NCI-H1105 treated with DMSO at 0.1 percent for 48 hours (cell line): ENCODE data around the gene PARM1.

Experiments used
- DNase-seq: peaks from one replicate; lab custom pipeline; 2025; lab: John Stamatoyannopoulos, UW

The PARM1 gene

DNA sequence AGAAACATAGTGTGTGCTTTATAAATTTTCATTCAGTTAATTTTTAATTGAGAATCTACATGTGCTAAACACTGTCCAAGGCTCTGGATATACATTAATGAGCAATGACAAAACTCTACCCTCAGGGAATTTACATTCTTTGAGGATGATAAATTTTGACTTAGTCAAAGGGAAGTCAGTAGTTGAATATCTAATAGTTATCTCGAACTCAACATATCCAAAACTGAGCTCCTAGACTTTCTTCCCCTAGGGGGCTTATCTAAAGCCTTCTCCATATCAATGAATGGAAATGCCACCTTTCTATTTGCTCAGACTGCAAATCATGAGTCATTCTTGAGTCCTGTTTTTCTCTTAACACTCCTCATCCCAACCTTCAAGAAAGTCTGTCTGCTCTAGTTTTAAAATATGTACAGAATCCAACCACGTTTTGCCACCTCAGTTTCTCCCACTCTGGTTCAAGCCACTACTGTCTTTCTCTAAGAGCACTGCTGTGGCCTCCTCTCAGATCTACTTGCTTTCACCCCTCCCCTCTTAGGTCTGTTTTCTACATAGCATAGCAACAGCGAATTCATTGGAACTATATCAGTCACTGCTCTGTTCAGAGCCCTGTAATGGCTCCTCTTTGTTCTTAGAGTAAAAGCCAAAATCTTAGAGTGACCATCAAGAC lies 9.5 kb downstream of the PARM1 start:
- no peak for DNase-seq

DNA sequence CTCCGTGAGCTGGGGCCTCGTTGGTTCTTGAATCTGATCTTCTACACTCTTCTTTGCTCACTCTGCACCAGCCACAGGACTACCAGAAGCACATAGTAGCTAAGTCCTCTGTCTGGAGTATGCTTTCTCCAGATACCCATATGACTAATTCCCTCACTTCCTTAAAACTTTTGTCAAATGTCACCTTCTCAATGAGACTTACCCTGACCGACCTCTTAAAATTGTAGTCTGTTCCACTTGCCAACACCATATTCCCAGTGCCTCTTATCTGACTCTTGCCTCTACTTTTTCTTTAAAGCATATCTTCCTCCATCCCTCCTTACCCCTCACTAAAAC lies 10.0 kb downstream of the PARM1 start:
- DNase-seq = no peak

DNA sequence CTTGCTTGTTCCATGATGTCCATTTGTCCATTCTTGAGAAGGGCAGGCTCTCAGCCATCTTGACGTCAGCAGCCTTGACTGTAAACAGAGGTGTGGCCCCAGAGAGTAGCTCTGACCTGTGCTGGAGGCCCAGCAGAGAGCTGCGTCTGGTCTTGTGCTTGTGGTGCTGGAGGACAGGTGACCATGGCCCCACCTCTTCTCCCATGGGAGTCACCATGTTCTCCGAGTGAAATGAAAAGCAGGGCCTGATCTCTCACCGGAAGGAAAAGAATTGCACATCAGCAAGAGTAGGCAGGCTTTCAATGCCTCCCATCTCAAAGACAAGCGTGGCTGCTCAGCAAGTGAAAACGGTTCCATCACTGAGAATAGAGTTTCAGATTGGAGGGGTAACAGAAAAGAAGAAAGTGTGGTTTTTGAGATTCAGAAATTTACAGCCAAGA lies 11.5 kb downstream of the PARM1 start:
- DNase-seq = no peak

DNA sequence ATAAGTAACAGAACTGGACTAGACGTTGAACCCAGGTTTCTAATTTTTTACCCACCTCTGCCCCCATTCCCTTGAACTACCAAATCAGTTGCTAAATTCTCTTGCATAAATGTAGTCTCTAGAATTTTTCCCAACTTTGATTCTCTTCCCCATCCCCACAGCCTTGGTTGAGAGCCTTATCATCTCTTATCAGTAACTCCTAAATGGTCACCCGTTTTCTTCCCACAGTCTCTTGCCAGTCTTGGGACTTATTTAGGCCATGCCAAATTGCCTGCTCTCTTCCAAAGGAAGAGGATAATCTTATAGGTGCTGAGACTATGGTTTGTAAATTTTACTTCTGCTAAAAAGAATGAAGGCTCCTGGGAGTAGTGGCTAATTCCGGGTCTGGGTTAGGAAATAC lies 13.3 kb downstream of the PARM1 start:
- DNase-seq = no peak

DNA sequence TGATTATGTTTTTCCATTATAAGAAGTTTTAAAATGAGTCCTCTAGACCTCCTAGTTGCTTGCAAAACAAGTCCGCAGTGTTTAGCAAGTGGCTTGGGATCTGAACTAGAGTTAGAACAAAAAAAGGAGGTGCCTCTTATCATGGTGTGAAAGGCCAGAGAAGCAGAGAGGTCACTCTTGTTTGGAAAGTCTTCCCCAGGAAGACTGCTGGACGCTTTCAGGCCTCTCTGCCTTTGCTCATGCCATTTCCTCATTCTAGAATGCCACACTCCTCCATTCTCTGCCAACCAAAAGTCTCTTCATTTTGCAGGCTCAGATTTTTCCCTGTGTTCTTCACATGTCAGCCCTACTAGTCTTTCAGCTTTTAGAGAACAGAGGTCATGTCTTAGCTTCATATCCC lies 14.9 kb downstream of the PARM1 start:
- no peak for DNase-seq

DNA sequence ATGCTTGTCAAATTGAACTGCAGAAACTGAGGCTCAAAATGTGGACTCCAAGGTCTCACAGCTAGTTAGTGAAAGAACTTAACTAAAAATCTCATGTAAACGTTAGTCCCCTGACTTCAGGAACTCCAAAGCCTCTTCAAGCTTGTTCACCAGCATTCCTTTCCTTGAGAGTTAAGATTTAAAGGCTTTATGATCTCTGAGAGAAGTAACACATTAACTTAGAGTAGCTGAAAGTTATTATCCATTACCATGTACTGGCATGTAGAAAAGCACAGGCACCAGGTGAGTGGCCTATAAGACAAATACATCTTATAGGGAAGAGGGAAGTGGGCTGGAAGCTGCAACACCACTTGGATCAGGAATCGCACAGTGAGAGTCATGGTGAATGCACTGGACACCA lies 15.3 kb downstream of the PARM1 start:
- no peak for DNase-seq

DNA sequence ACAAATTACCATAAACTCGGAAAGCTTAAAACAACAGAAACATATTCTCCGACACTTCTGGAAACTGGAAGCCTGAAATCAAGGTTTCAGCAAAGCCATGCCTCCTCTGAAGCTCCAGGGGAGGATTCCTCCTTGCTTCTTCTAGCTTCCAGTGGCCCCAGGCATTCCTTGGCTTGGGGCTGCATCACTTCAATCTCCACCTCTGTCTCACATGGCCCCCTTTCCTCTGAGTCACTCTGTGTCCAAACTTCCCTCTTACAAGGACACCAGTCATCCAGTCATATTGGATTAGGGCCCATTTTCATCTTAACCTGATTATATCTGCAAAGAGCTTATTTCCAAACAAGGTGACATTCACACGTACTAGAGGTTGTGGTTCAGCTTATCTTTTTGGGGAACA lies 17.3 kb downstream of the PARM1 start:
- DNase-seq = no peak

DNA sequence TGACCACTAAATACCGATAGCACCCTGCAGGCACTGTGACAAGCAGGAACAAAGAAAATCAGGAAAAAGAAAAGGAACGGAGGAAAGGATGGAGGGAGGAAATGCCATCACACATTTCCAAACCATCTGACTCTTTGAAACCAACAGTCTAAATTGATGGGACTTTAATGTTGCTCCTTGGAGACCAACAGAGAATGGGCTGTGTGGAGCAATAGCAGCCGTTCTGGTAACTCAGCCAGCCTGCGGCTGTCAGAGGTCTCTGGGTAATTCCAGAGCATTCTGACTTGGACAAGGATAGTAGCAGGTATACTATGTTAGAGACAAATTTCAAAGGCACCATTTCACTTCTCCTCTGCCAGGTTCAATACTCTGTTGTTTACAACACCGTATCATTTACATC lies 18.0 kb downstream of the PARM1 start:
- DNase-seq = no peak

DNA sequence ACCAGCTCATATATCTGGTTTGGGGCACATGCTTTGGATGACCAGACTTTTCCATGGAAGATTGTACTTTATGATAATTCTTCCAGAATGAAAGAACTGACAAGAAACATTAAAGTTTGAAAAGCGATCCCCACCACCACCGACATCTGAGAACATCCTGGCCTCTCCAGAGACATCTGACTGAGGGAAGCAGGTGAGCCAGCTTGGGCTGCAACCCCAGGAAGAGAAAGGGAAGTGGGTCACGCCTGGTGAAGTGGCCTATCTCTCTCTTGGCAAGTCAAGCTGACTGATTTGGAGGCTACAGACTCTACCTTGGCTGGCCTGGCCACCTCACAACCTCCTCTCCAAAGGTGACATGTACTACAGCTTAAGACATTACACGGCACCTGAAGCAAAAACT lies 20.7 kb downstream of the PARM1 start:
- no peak for DNase-seq

DNA sequence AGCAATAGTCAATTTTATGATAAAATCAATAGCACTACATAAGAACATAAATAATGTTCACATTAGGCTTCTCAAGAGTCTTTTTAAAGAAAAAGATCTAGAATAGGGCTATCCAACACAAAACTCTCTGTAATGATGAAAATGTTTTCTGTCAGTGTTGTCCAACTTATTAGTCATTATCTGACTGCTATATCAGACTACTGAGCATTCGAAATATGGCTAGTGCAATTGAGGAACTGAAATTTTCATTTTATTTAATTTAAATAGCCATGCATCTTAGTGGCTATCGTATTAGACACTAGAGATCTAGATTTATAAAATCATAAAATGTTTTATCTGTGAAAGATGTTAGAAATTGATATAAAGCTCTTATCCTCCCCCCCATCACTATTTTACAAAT lies 26.0 kb downstream of the PARM1 start:
- no peak for DNase-seq

DNA sequence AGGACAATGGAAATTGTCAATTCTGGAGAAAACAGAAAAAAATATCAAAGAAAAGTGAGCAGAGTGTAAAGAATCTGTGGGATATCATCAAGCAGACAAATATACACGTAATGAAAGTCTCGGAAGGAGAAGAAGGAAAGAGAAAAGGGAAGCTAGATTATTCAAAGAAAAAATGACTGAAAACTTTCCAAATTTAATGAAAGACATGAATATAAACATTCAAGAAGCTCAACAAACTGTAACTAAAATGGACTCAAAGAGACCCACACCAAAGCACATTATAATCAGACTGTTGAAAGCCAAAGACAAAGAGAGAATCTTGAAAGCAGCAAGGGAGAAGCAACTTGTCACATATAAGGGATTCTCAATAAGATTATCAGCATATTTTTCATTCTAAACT lies 28.3 kb downstream of the PARM1 start:
- no peak for DNase-seq

DNA sequence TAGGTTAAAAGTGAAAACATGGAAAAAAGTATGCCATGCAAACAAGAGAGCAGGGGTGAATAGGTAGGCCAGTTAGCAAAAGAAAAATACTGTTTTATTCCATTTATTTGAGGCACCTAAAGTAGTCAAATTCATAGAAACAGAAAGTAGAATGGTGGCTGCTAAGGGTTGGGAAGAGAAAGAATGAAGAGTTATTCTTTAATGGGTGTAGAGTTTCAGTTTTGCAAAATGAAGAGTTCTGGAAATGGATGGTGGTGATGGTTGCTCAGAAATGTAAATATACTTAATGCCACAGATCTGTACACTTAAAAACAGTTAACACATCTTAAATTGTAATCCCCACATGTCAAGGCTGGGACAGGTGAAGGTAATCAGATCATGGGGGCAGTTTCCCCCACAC lies 29.7 kb downstream of the PARM1 start:
- DNase-seq = no peak

DNA sequence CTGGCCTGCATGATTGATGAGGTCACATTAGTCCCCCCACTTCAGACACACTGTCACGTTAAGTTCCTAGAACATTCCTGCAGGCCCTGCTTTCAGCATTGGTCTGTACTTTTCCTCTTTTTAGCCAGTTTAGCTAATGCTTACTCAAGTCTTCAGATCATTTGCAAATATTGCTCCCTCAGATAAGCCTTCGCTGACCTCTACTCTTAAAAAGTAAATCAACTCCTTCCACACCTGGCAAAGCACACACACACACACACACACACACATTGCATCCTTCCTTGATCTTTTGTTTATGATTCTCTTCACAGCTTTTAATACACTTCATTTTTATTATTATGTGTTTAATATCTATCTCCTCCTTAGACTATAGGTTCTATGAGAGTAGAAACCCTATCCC lies 31.4 kb downstream of the PARM1 start:
- no peak for DNase-seq

DNA sequence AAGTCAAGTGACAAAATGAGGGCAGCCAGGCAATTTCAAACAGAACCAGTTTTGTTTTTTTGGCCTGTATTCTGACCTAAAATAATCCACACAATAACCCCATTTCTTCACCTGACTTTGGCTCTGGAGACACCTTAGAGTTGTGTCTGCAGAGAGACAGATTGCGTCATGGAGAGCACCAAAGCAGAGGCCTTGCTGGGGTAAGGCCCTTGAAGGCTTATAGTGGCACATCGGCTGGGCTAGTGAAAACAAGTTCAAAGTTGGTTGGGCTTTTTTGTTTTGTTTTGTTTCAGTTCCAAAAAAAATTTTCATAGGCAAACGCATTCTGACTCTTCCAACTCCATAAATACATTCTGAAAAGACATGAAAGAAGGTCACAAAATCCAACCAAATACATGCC lies 34.4 kb downstream of the PARM1 start:
- DNase-seq = no peak

DNA sequence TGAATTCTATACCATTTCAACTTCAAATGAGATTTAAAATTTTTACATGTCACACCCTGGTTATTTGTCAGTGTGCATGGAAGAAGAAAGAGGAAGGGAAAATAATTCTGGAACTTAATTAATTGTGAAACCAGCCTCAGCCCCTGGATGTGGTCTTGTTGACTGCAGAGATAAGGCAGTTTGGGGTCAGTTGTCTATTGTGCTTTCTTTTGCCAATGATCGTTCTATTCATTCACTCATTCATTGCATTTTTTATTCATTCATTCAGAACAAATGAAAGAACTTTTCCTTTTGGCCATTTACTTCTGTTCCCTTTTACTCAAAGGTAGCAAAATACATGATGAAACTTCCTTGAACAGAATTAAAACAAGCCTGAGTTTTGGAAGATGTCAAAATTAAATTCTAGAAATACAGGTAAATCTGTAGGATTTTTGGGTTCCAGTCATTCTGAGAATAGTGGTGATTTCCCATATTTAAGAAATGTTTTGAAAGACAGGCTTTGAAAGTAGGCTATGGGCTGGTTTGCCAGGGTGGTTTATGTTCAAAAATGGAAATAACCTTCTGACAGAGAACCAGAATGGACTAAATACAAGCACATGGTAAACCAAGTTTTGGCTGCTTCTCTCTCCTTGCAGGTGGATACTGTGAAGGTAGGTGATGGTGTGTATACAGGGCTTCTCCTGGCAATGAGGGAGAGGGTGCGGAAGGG lies 35.7 kb downstream of the PARM1 start:
- no peak for DNase-seq

DNA sequence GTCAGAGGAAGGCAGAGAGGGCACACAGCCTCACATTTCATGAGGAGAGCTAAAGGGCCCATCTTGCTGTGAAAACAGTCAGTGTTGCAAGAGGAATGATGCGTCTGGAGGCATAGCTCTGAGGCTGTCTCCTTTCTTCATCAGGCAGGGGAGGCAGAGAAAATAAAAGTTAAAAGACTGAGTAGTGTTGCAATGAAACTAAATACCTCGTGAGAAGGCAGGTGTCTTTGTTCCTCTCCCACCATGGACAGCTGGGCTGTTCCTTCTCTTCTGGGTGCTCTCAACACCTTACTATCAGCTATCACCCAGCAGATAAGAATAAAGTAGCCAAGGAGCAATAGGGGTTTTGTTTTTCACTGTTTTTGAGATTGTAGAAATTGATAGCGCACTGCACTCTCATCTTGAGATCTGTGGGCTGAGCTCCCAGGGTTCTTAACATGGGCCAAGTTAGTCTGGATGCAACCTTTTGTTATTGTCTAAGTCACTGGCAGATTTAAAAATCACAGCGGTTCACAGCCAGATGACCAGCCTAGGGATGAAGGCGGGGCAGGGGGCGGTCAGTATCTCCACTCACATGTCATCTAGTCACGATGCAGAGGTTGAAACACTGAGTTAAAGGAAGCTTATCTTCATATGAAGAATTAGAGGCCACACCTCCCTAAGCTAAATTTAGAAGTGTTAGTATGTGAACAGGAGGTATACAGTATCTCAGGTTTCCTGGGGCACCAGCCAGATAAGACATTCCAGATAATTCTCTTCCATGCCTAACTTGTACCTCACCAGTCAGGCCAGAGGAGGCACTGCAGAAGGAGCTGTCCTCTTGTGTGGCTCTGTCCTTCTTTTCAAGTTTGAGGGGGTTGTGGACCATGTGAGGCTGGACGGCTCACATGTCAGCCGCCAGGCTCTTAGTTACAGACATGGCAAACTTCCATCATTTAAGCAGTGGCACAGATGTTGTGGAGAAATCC lies 36.9 kb downstream of the PARM1 start:
- DNase-seq = no peak

DNA sequence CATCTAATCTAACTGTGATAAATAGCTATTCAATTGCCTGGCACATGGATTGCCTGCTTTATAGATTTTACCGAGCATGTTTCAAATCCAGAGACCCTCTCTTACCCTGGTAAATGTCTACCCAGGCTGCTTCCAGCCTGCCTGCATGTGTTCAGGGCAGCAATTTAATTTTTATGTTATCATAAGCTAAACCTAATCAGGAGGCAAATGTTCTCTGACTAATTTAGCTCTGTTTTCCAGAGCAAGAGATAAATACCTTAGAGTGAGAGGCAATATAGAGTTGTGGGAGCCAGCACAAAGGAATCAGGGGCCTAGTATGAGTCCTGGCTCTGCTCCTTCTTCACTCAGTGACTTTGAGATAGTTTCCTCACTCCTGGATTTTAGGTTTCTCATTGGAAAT lies 37.7 kb downstream of the PARM1 start:
- no peak for DNase-seq

DNA sequence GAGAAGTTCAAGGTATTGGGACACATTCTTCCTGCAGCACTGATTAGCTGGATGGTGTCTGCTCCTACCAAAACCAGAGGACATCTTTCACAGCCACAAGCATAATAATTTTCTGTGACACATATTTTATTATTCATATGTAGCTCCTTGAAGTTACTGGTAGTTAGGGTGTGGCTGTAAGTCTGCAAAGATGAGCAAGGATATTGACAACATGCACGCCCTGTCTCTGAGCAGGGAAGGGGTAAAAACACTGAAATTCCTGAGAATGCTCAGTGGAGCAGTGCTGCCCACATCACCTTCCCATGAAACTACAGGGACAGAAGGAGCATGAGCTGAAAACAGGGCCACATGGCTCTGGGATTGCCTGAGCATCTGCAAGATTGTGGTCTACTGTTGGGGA lies 38.9 kb downstream of the PARM1 start:
- DNase-seq = no peak

DNA sequence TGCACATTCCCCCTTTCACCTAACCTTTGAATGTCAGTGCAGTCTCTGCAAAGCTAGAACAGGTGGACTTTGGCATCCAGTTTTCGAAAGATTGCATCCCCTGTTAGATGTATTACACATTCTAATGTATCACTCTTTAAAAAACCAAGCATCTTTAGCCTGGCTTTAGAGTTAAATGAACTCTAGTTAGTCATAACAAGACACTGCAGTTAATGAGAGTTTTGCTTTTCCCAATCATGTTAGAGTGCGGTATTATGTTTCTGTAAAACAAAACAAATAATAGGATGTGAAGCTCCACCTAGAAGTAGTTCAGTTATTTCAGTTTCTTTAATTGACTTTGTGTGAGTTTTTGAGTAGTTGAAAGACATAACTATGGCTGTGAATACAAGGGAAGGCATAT lies 42.2 kb downstream of the PARM1 start:
- DNase-seq = no peak

DNA sequence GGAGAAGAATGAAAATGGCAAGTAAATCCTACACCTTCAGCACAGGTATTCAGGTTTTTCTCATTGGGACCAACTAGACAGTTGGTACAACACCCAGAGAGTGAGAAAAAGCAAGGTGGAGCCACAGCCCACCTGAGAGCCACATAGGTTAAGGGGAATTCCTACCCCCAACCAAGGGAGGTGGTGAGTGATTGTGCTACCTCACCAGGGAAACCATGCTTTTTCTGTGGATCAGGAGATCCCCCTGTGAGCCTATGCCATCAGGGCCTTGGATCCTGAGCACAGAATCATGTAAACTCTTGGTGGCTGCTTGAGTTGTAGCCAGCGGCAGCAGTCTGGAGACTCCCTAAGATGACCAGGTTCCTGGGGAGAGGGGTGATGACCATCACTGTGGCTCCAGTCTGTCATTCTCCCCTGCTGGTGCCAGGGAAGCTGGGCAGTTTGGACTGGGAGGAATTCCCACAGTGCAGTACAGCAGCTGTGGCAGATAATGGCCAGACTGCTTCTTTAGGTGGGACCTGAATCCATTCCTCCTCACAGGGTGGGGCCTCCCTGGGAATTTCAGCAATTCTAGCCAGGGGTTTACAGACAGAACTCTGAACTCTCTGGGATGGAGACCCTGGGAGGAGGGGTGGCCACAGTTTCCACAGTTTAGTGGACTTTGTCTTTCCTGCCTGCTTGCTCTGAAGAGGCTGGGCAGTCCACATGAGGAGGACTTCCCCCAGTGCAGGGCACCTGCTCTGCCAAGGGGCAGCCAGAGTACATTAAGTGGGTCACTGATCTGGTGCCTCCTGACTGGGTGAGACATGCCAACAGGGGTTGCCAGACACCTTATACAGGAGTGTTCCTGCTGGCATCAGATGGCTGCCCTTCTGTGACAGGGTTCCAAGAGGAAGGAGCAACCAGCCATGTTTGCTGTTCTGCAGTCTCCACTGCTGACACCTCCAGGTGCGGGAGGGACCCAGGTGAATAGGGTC lies 43.2 kb downstream of the PARM1 start:
- no peak for DNase-seq

DNA sequence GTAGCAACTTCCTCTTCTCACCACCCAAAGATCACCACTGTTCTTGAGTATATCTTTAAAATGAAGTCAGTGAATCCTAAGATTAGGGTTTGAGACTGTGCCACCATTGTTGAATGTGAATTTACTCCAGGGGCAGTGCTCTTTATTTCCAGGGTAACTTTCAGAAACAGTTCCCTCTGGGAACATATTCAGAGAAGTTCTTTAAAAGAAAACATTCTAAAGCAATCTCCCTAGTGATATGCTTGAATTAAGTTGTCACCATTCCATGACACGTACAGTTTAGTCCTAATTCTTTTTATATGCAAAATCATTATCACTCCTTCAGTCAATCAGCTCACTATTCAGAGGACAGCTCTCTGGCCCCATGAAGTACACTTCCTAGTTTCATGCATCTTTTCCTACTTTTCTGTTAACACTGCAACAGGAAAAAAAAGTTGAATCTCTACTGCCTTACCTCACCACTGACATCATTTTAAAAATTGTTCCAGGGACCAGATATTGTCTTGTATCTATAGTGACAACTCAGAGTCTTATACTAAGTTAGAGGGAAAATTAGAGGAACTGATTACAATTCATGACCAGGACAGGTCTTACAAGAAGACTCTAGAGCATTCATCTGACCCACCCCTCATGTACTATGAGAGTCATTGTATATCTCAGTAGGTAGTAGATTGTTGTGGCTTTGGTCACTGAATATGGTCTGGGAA lies 49.8 kb downstream of the PARM1 start:
- no peak for DNase-seq
